Neural progenitor cell (in vitro differentiated cells): Measurements from ENCODE around the gene DLX4. TPM values are rescaled to one million over a fixed set of nuclear protein-coding genes. Genes with fewer than 3 reads are reported as not detected.

ENCODE experiments used
- DNase-seq: peaks from one replicate; pipeline ENCODE4 v3.0.0-alpha.2; 2016; ENCODE audit warnings: low spot score
- H2AFZ ChIP-seq: fragments of 200-600 bp; sonication (generic); replicated peaks from 2 replicates; pipeline ENCODE4 v1.6.1; 2016; ENCODE audit warnings: antibody characterized with exemption
- H3F3A ChIP-seq: fragments of 200-600 bp; sonication (generic); 2 replicates; pipeline ENCODE4 v1.6.1; 2016; ENCODE audit warnings: antibody characterized with exemption, low read depth
- H3K27ac ChIP-seq: fragments of 200-600 bp; sonication (generic); 2 replicates; pipeline ENCODE4 v1.5.1; 2016; ENCODE audit warnings: mild to moderate bottlenecking
- H3K27me3 ChIP-seq: fragments of 200-600 bp; sonication (generic); 2 replicates; pipeline ENCODE4 v1.6.1; 2016; ENCODE audit warnings: mild to moderate bottlenecking, moderate library complexity
- H3K36me3 ChIP-seq: fragments of 200-600 bp; sonication (generic); 2 replicates; pipeline ENCODE4 v1.5.1; 2016
- H3K4me1 ChIP-seq: fragments of 200-600 bp; sonication (generic); 2 replicates; pipeline ENCODE4 v1.6.1; 2016; ENCODE audit warnings: mixed run types
- H3K4me2 ChIP-seq: fragments of 200-600 bp; sonication (generic); 2 replicates; pipeline ENCODE4 v1.6.1; 2016
- H3K4me3 ChIP-seq: fragments of 200-600 bp; sonication (generic); 2 replicates; pipeline ENCODE4 v1.5.1; 2016
- H3K79me2 ChIP-seq: fragments of 200-600 bp; sonication (generic); 2 replicates; pipeline ENCODE4 v1.6.1; 2016; ENCODE audit warnings: low read depth
- H3K9ac ChIP-seq: fragments of 200-600 bp; sonication (generic); 2 replicates; pipeline ENCODE4 v1.6.1; 2016
- H3K9me3 ChIP-seq: fragments of 200-600 bp; sonication (generic); 2 replicates; pipeline ENCODE4 v1.5.1; 2016; ENCODE audit warnings: low read depth
- H4K20me1 ChIP-seq: fragments of 200-600 bp; sonication (generic); 2 replicates; pipeline ENCODE4 v1.6.1; 2016; ENCODE audit warnings: low read depth
- H3K27ac Mint-ChIP-seq: 3 replicates; pipeline ENCODE4 v1.8.0; 2021; ENCODE audit warnings: mixed read lengths
- H3K27me3 Mint-ChIP-seq: 2 replicates; pipeline ENCODE4 v1.8.0; 2022; ENCODE audit warnings: low read depth, mild to moderate bottlenecking, inconsistent platforms, moderate library complexity, mixed read lengths; ENCODE audit not compliant: insufficient read depth
- H3K36me3 Mint-ChIP-seq: 3 replicates; pipeline ENCODE4 v1.8.0; 2021; ENCODE audit warnings: mixed read lengths
- H3K4me1 Mint-ChIP-seq: 3 replicates; pipeline ENCODE4 v1.8.0; 2021; ENCODE audit warnings: mixed read lengths
- H3K4me3 Mint-ChIP-seq: 3 replicates; pipeline ENCODE4 v1.8.0; 2021; ENCODE audit warnings: mild to moderate bottlenecking, moderate library complexity, mixed read lengths
- H3K9me3 Mint-ChIP-seq: 3 replicates; pipeline ENCODE4 v1.8.0; 2020; ENCODE audit warnings: mixed read lengths
- EZH2 ChIP-seq: fragments of 200-600 bp; sonication (generic); IDR thresholded peaks from 2 replicates; pipeline ENCODE4 v1.6.1; 2017; ENCODE audit warnings: antibody characterized with exemption, mild to moderate bottlenecking, moderate library complexity
- EZH2phosphoT487 ChIP-seq: fragments of 200-600 bp; sonication (generic); IDR thresholded peaks from 2 replicates; pipeline ENCODE4 v1.6.1; 2017; ENCODE audit warnings: antibody characterized with exemption
- total RNA-seq: library from RNA; depleted of rRNA; stranded (reverse); fragments of >200 nt; gene quantifications from 2 replicates; pipeline ENCODE4 v1.2.3, GENCODE V29; 2015; ENCODE audit warnings: low replicate concordance
- TF ChIP-seq, protein P1 (sequence below): fragments of 200-600 bp; sonication (generic); IDR thresholded peaks from 2 replicates; pipeline ENCODE4 v1.5.1; 2017; ENCODE audit warnings: antibody characterized with exemption, mild to moderate bottlenecking

The DLX4 gene
- total RNA-seq, 1 donor from 2014 or later: not detected

GRCh38 chr17:49946964-49947584 lies 21.9 kb upstream of the DLX4 start:
- Histone ChIP-seq H3K4me2 (no peak overlapping the region), H3K4me3 (no peak overlapping the region), H2AFZ (no peak overlapping the region), H3K4me1 (peaks cover 9% of the 10 kb centered on the region), H3K9me3 (no peaks in the 10 kb centered on the region), H3K9ac (no peak overlapping the region), H3F3A (no peaks in the 10 kb centered on the region), H3K27ac (no peak overlapping the region), H3K79me2 (no peaks in the 10 kb centered on the region), H3K27me3 (peaks cover 45% of the 10 kb centered on the region), H3K36me3 (no peaks in the 10 kb centered on the region), H4K20me1 (no peaks in the 10 kb centered on the region)
- TF ChIP-seq, protein P1, sequence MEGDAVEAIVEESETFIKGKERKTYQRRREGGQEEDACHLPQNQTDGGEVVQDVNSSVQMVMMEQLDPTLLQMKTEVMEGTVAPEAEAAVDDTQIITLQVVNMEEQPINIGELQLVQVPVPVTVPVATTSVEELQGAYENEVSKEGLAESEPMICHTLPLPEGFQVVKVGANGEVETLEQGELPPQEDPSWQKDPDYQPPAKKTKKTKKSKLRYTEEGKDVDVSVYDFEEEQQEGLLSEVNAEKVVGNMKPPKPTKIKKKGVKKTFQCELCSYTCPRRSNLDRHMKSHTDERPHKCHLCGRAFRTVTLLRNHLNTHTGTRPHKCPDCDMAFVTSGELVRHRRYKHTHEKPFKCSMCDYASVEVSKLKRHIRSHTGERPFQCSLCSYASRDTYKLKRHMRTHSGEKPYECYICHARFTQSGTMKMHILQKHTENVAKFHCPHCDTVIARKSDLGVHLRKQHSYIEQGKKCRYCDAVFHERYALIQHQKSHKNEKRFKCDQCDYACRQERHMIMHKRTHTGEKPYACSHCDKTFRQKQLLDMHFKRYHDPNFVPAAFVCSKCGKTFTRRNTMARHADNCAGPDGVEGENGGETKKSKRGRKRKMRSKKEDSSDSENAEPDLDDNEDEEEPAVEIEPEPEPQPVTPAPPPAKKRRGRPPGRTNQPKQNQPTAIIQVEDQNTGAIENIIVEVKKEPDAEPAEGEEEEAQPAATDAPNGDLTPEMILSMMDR: no peak
- TF ChIP-seq EZH2phosphoT487: no peak
- no peak for TF ChIP-seq EZH2
- DNase-seq: no peak
- no peak overlapping the region for H3K27ac Mint-ChIP-seq
- H3K36me3 Mint-ChIP-seq: no peaks in the 10 kb centered on the region
- no peak overlapping the region for H3K4me3 Mint-ChIP-seq
- no peaks in the 10 kb centered on the region for H3K9me3 Mint-ChIP-seq
- H3K27me3 Mint-ChIP-seq: peaks cover 13% of the 10 kb centered on the region
- H3K4me1 Mint-ChIP-seq: peaks cover 16% of the 10 kb centered on the region

DNA sequence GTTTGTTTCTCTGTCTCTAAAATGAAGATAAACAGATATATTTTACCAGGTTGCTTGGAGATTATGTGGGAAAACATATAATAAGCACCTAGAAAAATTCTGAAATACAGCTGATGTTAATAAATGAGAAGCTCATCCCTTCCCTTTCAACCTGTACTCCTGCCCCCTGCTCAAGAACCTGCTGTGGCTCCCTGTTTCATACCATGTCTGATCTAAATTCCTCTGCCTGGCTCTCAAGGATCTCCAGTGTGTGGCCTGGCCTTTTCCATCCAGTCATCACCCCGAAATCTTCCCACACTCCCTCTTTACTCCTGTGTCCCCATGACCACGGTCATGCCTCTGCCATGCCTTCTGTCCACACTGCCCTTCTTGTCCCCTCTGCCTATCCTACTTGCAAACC lies 19.4 kb upstream of the DLX4 start:
- TF ChIP-seq EZH2: no peak
- TF ChIP-seq, protein P1: no peak
- no peak for TF ChIP-seq EZH2phosphoT487
- Mint-ChIP-seq H3K27me3 (peaks cover 17% of the 10 kb centered on the region), H3K4me3 (no peak overlapping the region), H3K36me3 (no peaks in the 10 kb centered on the region), H3K4me1 (peaks cover 13% of the 10 kb centered on the region), H3K9me3 (no peaks in the 10 kb centered on the region), H3K27ac (no peak overlapping the region)
- H3K27ac ChIP-seq: no peak overlapping the region
- H3K79me2 ChIP-seq: no peaks in the 10 kb centered on the region
- no peak overlapping the region for H3K9ac ChIP-seq
- H3K27me3 ChIP-seq: peaks cover 34% of the 10 kb centered on the region
- no peak overlapping the region for H2AFZ ChIP-seq
- no peak overlapping the region for H3K4me2 ChIP-seq
- no peak for DNase-seq
- H4K20me1 ChIP-seq: no peaks in the 10 kb centered on the region
- H3K36me3 ChIP-seq: no peaks in the 10 kb centered on the region
- no peak overlapping the region for H3K4me3 ChIP-seq
- peaks cover under 1% of the 10 kb centered on the region for H3K4me1 ChIP-seq
- H3K9me3 ChIP-seq: no peaks in the 10 kb centered on the region
- no peaks in the 10 kb centered on the region for H3F3A ChIP-seq

GRCh38 chr17:49951362-49952082 lies 17.5 kb upstream of the DLX4 start:
- Histone ChIP-seq H3K4me2 (no peak overlapping the region), H4K20me1 (no peaks in the 10 kb centered on the region), H3K4me1 (no peaks in the 10 kb centered on the region), H2AFZ (no peak overlapping the region), H3K27me3 (peaks cover 36% of the 10 kb centered on the region), H3K36me3 (no peaks in the 10 kb centered on the region), H3K9ac (no peak overlapping the region), H3F3A (peaks cover 4% of the 10 kb centered on the region), H3K27ac (no peak overlapping the region), H3K9me3 (no peaks in the 10 kb centered on the region), H3K4me3 (no peak overlapping the region), H3K79me2 (no peaks in the 10 kb centered on the region)
- Mint-ChIP-seq H3K27me3 (peaks cover 19% of the 10 kb centered on the region), H3K27ac (no peak overlapping the region), H3K4me3 (peak overlapping the region; percentile 38), H3K4me1 (peaks cover 10% of the 10 kb centered on the region), H3K36me3 (no peaks in the 10 kb centered on the region), H3K9me3 (no peaks in the 10 kb centered on the region)
- TF ChIP-seq EZH2 (no peak), EZH2phosphoT487 (no peak)
- TF ChIP-seq, protein P1: no peak
- no peak for DNase-seq
